Glutamatergic neuron (in vitro differentiated cells): ENCODE results near the gene SYT9. TPM values are rescaled to one million over a fixed set of nuclear protein-coding genes. Genes with fewer than 3 reads are reported as not detected.

ENCODE experiments used
- DNase-seq: peaks from one replicate; pipeline ENCODE4 v3.0.0; 2022
- H3K27ac Mint-ChIP-seq: one replicate; pipeline ENCODE4 v1.8.0; 2020; ENCODE audit warnings: mild to moderate bottlenecking, mixed read lengths, inconsistent platforms; ENCODE audit not compliant: unreplicated experiment
- H3K27me3 Mint-ChIP-seq: one replicate; pipeline ENCODE4 v1.8.0; 2020; ENCODE audit warnings: mild to moderate bottlenecking, moderate library complexity, mixed read lengths, inconsistent platforms; ENCODE audit not compliant: unreplicated experiment
- H3K36me3 Mint-ChIP-seq: one replicate; pipeline ENCODE4 v1.8.0; 2020; ENCODE audit warnings: mild to moderate bottlenecking, mixed read lengths, inconsistent platforms; ENCODE audit not compliant: unreplicated experiment
- H3K4me1 Mint-ChIP-seq: one replicate; pipeline ENCODE4 v1.8.0; 2020; ENCODE audit warnings: mild to moderate bottlenecking, low read depth, mixed read lengths, inconsistent platforms; ENCODE audit not compliant: unreplicated experiment
- H3K4me3 Mint-ChIP-seq: one replicate; pipeline ENCODE4 v1.8.0; 2020; ENCODE audit warnings: mild to moderate bottlenecking, mixed read lengths, inconsistent platforms; ENCODE audit not compliant: unreplicated experiment
- H3K9me3 Mint-ChIP-seq: one replicate; pipeline ENCODE4 v1.8.0; 2020; ENCODE audit warnings: mild to moderate bottlenecking, moderate library complexity, mixed read lengths, inconsistent platforms; ENCODE audit not compliant: unreplicated experiment
- CTCF ChIP-seq: fragments of 200-600 bp; sonication (generic); IDR thresholded peaks from one replicate; pipeline ENCODE4 v1.5.0; 2021; ENCODE audit not compliant: partially characterized antibody, unreplicated experiment
- total RNA-seq: library from RNA; stranded (reverse); fragmentation: NEBNext Ultra II Directional; extraction: Animal tissue kit (Norgen Biotek cat#: 25700); gene quantifications from one replicate; pipeline ENCODE4 v1.2.1, GENCODE V29; 2021; ENCODE audit not compliant: unreplicated experiment

SYT9 gene
- total RNA-seq, 1 donor from 2014 or later, result 3.7 TPM

- no peak overlapping the region for H3K27ac Mint-ChIP-seq
- no peak for DNase-seq
- H3K4me3 Mint-ChIP-seq, result no peak overlapping the region
- no peaks in the 10 kb centered on the region for H3K9me3 Mint-ChIP-seq
- no peaks in the 10 kb centered on the region for H3K36me3 Mint-ChIP-seq
- TF ChIP-seq CTCF, result no peak
- H3K4me1 Mint-ChIP-seq, result no peaks in the 10 kb centered on the region
- no peaks in the 10 kb centered on the region for H3K27me3 Mint-ChIP-seq
Measured at GRCh38 chr11:7501251-7501650, 249.5 kb downstream of the SYT9 start.

GRCh38 chr11:7501894-7502293 is 250.2 kb downstream of the SYT9 start:
- no peak for TF ChIP-seq CTCF
- Mint-ChIP-seq H3K36me3 (no peaks in the 10 kb centered on the region), H3K4me3 (no peak overlapping the region), H3K9me3 (no peaks in the 10 kb centered on the region), H3K4me1 (no peaks in the 10 kb centered on the region), H3K27ac (no peak overlapping the region), H3K27me3 (no peaks in the 10 kb centered on the region)
- no peak for DNase-seq

GRCh38 chr11:7506243-7506642 is 254.5 kb downstream of the SYT9 start:
- Mint-ChIP-seq H3K4me1 (no peaks in the 10 kb centered on the region), H3K36me3 (no peaks in the 10 kb centered on the region), H3K9me3 (no peaks in the 10 kb centered on the region), H3K4me3 (no peak overlapping the region), H3K27ac (no peak overlapping the region), H3K27me3 (no peaks in the 10 kb centered on the region)
- no peak for DNase-seq
- TF ChIP-seq CTCF, result no peak

- Mint-ChIP-seq H3K27ac (no peak overlapping the region), H3K27me3 (peaks cover 2% of the 10 kb centered on the region), H3K4me1 (no peaks in the 10 kb centered on the region), H3K9me3 (peaks cover under 1% of the 10 kb centered on the region), H3K36me3 (no peaks in the 10 kb centered on the region), H3K4me3 (no peak overlapping the region)
- DNase-seq, result no peak
- TF ChIP-seq CTCF, result no peak
Measured at GRCh38 chr11:7508087-7508486, 256.4 kb downstream of the SYT9 start.

- H3K4me1 Mint-ChIP-seq, result no peaks in the 10 kb centered on the region
- H3K4me3 Mint-ChIP-seq, result no peak overlapping the region
- H3K27me3 Mint-ChIP-seq, result peaks cover 4% of the 10 kb centered on the region
- no peak for TF ChIP-seq CTCF
- no peak for DNase-seq
- H3K36me3 Mint-ChIP-seq, result no peaks in the 10 kb centered on the region
- no peak overlapping the region for H3K27ac Mint-ChIP-seq
- peaks cover 3% of the 10 kb centered on the region for H3K9me3 Mint-ChIP-seq
Measured at GRCh38 chr11:7509966-7510365, 258.3 kb downstream of the SYT9 start.
